A549 (cell line): ENCODE data around the gene C8B. TPM values are rescaled to one million over a fixed set of nuclear protein-coding genes. Genes with fewer than 3 reads are reported as not detected.

Source experiments
- ATAC-seq, 2 experiments: fragments of 200-7000 bp in 1 of 2; fragments of >200 bp in 1 of 2; cut with Nextera tagmentation in 1 of 2; cut with Tn5 transposase in 1 of 2; 3 replicates each; pipeline versions ENCODE4 v1.8.0 to v1.9.1; 2018 to 2020; ENCODE audit warnings: mild to moderate bottlenecking in 1 of 2, moderate library complexity in 1 of 2
- CTCF ChIA-PET: fragments of 300-600 bp; sonication (Branson Sonifier 250); formaldehyde crosslinking; extraction: SDS; loops from one replicate; lab custom pipeline; 2021; ENCODE audit warnings: antibody characterized with exemption, inconsistent platforms; lab: Yijun Ruan, JAX
- POLR2A ChIA-PET: fragments of 350-600 bp; formaldehyde crosslinking; extraction: SDS; loops from one replicate; lab custom pipeline; 2021; ENCODE audit warnings: antibody characterized with exemption, inconsistent platforms; lab: Yijun Ruan, JAX
- DNase-seq, 2 experiments: peaks; one replicate each; pipeline versions ENCODE4 v3.0.0 to v3.0.0-alpha.2; 2011 to 2016; ENCODE audit warnings: low read depth in 1 of 2, low spot score in 1 of 2
- FAIRE-seq: peaks from 2 replicates; lab custom pipeline; 2011; peaks lifted over from hg19 to GRCh38; lab: Jason Lieb, UNC
- H3K27ac ChIP-seq, 2 experiments: fragments of >200 bp; sonication (Bioruptor Twin); formaldehyde crosslinking; 3 replicates each; pipeline ENCODE4 v1.5.1; 2016 to 2017
- H3K4me1 ChIP-seq: fragments of >200 bp; sonication (Bioruptor Twin); formaldehyde crosslinking; 3 replicates; pipeline ENCODE4 v1.6.1; 2016
- H3K4me2 ChIP-seq: fragments of >200 bp; sonication (Bioruptor Twin); formaldehyde crosslinking; 3 replicates; pipeline ENCODE4 v1.6.1; 2016
- H3K4me3 ChIP-seq: fragments of >200 bp; sonication (Bioruptor Twin); formaldehyde crosslinking; 3 replicates; pipeline ENCODE4 v1.5.1; 2016
- H3K9me3 ChIP-seq: fragments of >200 bp; sonication (Bioruptor Twin); formaldehyde crosslinking; 3 replicates; pipeline ENCODE4 v1.6.1; 2016
- BHLHE40 ChIP-seq: IDR thresholded peaks from 2 replicates; pipeline ENCODE4 v1.6.1; 2012; ENCODE audit warnings: low read depth, low read length, inconsistent platforms
- CBX2 ChIP-seq: fragments of 200-600 bp; sonication (generic); IDR thresholded peaks from 2 replicates; pipeline ENCODE4 v1.6.1; 2016; ENCODE audit warnings: low read depth, mild to moderate bottlenecking, borderline replicate concordance
- CEBPB ChIP-seq, 2 experiments: fragments of >200 bp in 1 of 2; sonication (Bioruptor Twin) in 1 of 2; formaldehyde crosslinking in 1 of 2; IDR thresholded peaks; 2 replicates each; pipeline ENCODE4 v1.6.1; 2012 to 2016
- CHD2 ChIP-seq: fragments of 150-350 bp; IDR thresholded peaks from 2 replicates; pipeline ENCODE4 v1.6.1; 2014; ENCODE audit warnings: low read length; ENCODE audit not compliant: partially characterized antibody
- ELK1 ChIP-seq: fragments of 150-350 bp; IDR thresholded peaks from 2 replicates; pipeline ENCODE4 v1.6.1; 2014; ENCODE audit warnings: low read depth, mild to moderate bottlenecking, low read length
- HOXA7 ChIP-seq: fragments of 250-450 bp; sonication (Bioruptor Pico); IDR thresholded peaks from 2 replicates; pipeline ENCODE4 v1.5.0; 2020; ENCODE audit warnings: mild to moderate bottlenecking, moderate library complexity
- HOXB13 ChIP-seq: fragments of 250-450 bp; sonication (Bioruptor Pico); IDR thresholded peaks from 2 replicates; pipeline ENCODE4 v1.5.0; 2020; ENCODE audit warnings: low read depth, mild to moderate bottlenecking, moderate library complexity
- HOXB5 ChIP-seq: fragments of 250-450 bp; sonication (Bioruptor Pico); IDR thresholded peaks from 2 replicates; pipeline ENCODE4 v1.5.0; 2020; ENCODE audit warnings: mild to moderate bottlenecking, moderate library complexity
- JUN ChIP-seq, 2 experiments: fragments of >200 bp; sonication (Bioruptor Twin); formaldehyde crosslinking; IDR thresholded peaks; 2 replicates in 1 of 2; 3 replicates in 1 of 2; pipeline ENCODE4 v1.6.1; 2016 to 2017
- NFE2L2 ChIP-seq: fragments of 150-350 bp; conservative IDR thresholded peaks from 2 replicates; pipeline ENCODE4 v1.6.1; 2014; ENCODE audit warnings: low read length
- PHF8 ChIP-seq: fragments of 200-600 bp; sonication (generic); IDR thresholded peaks from 2 replicates; pipeline ENCODE4 v1.6.1; 2016; ENCODE audit warnings: low read depth, mild to moderate bottlenecking, antibody characterized with exemption, moderate library complexity, borderline replicate concordance
- POLR2AphosphoS2 ChIP-seq: conservative IDR thresholded peaks from 2 replicates; pipeline ENCODE4 v1.6.1; 2012; ENCODE audit warnings: low read length, improper control_type of control experiment, inconsistent platforms
- RARB ChIP-seq: fragments of 250-450 bp; sonication (Bioruptor Pico); IDR thresholded peaks from 2 replicates; pipeline ENCODE4 v1.8.0; 2021; ENCODE audit warnings: mild to moderate bottlenecking, moderate library complexity
- RCOR1 ChIP-seq: fragments of 150-350 bp; IDR thresholded peaks from 2 replicates; pipeline ENCODE4 v1.6.1; 2014; ENCODE audit warnings: antibody characterized with exemption, low read length, low read depth
- RFX5 ChIP-seq: fragments of 450-650 bp; IDR thresholded peaks from 2 replicates; pipeline ENCODE4 v1.7.1; 2014; ENCODE audit warnings: antibody characterized with exemption, mild to moderate bottlenecking, moderate library complexity
- SREBF2 ChIP-seq: fragments of 450-650 bp; IDR thresholded peaks from 2 replicates; pipeline ENCODE4 v1.6.1; 2014; ENCODE audit warnings: mild to moderate bottlenecking, moderate library complexity
- USF2 ChIP-seq: fragments of 450-650 bp; IDR thresholded peaks from 2 replicates; pipeline ENCODE4 v1.6.1; 2014; ENCODE audit warnings: antibody characterized with exemption
- ZFP36 ChIP-seq: fragments of 450-650 bp; IDR thresholded peaks from 2 replicates; pipeline ENCODE4 v1.6.1; 2014; ENCODE audit warnings: borderline replicate concordance; ENCODE audit not compliant: partially characterized antibody
- WGBS: methylation state at CpG from one replicate; pipeline ENCODE4 v1.1.6; 2017; ENCODE audit errors: missing lambda C conversion rate; 5-methylcytosine and 5-hydroxymethylcytosine counted together
- polyA plus RNA-seq, 4 experiments: library from polyadenylated mRNA; depleted of rRNA in 3 of 4; stranded (reverse); fragments of >200 nt; fragmentation: RNase III in 1 of 4; extraction: RNeasy Plus Mini Kit Qiagen cat#74134 plus additional on column Dnase treatment in 1 of 4; gene quantifications; 2 replicates in 3 of 4; 3 replicates in 1 of 4; pipeline ENCODE4 v1.2.3, GENCODE V29; 2011 to 2017
- TF ChIP-seq, protein P1 (sequence below): fragments of >200 bp; sonication (Bioruptor Twin); formaldehyde crosslinking; IDR thresholded peaks from 2 replicates; pipeline ENCODE4 v1.6.1; 2016
- TF ChIP-seq, protein P2 (sequence below): fragments of >200 bp; sonication (Bioruptor Twin); formaldehyde crosslinking; IDR thresholded peaks from 3 replicates; pipeline ENCODE4 v1.6.1; 2016

Gene C8B
- polyA plus RNA-seq, 2 of the 4 experiments (the other 2 are of a cell fraction) = not detected

GRCh38 chr1:56923201-56923600, 42.6 kb downstream of the C8B start:
- POLR2A ChIA-PET = no interaction called here
- H3K4me2 ChIP-seq = no peak overlapping the region
- no peaks in the 10 kb centered on the region for H3K9me3 ChIP-seq
- CTCF ChIA-PET = no interaction called here
- H3K27ac ChIP-seq = no peak overlapping the region
- DNase-seq = no peak
- TF ChIP-seq HOXA7 (CRISPR knock-in tag) (no peak), CEBPB (IDR thresholded peaks at IDR 0.05) (no peak), POLR2AphosphoS2 (no peak), BHLHE40 (no peak), CBX2 (no peak), SREBF2 (no peak), RFX5 (no peak), PHF8 (no peak), JUN (IDR thresholded peaks at IDR 0.05) (no peak), CHD2 (no peak)
- TF ChIP-seq, protein P1, sequence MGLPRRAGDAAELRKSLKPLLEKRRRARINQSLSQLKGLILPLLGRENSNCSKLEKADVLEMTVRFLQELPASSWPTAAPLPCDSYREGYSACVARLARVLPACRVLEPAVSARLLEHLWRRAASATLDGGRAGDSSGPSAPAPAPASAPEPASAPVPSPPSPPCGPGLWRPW = no peak
- TF ChIP-seq, all 56 proteins: peak for 0
- no peak for FAIRE-seq
- H3K4me1 ChIP-seq = no peaks in the 10 kb centered on the region
- WGBS = 20% methylated on average over 3 of the region's 3 CpGs
- H3K4me3 ChIP-seq = no peak overlapping the region
- ATAC-seq = no peak

DNA sequence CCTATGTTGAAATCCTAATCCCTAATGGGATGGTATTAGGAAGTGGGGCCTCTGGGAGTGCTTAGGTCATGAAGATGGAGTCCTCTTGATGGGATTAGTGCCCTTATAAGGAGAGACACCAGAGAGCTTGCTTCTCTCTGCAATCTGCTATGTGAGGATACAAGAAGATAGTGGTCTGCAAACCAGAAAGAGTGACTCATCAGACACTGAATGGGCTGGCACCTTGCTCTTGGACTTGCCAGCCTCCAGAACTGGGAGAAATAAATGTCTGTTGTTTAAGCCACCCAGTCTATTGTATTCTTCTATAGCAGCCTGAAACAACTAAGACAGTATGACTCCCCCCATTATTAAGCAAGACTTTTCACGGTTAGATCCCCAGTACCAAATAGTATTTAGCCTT, 43.3 kb downstream of the C8B start:
- Histone ChIP-seq H3K4me1 (no peaks in the 10 kb centered on the region), H3K4me2 (no peak overlapping the region), H3K27ac (no peak overlapping the region), H3K9me3 (no peaks in the 10 kb centered on the region), H3K4me3 (no peak overlapping the region)
- FAIRE-seq (no peak), DNase-seq (no peak), ATAC-seq (no peak)
- CTCF ChIA-PET = no interaction called here
- no peak for TF ChIP-seq PHF8
- TF ChIP-seq USF2 = no peak
- WGBS = 0% methylated on average over 1 of the region's 1 CpG
- POLR2A ChIA-PET = no interaction called here

DNA sequence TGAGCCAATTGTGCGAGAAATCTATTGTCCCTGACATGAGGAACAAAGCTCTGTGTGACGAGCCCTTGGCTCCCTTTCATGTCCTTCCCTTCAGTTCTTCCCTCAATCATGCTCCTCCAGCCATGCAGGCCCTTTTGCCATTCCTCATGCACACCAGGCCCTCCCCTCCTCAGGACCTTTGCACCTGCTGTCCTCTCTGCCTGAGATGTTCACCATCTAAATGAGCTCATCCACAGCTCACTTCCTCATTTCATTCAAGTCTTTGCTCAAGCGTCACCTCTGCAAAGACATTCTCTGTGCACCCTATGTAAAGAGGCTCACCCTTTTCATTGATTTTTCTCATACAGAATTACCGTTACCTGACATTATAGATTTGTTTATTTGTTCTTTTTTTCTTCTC, 43.7 kb downstream of the C8B start:
- Histone ChIP-seq H3K4me1 (no peaks in the 10 kb centered on the region), H3K4me2 (no peak overlapping the region), H3K27ac (no peak overlapping the region), H3K4me3 (no peak overlapping the region), H3K9me3 (no peaks in the 10 kb centered on the region)
- FAIRE-seq (no peak), ATAC-seq (no peak), DNase-seq (no peak)
- ChIA-PET POLR2A (no interaction called here), CTCF (no interaction called here)
- WGBS = 12% methylated on average over 4 of the region's 4 CpGs
- TF ChIP-seq ZFP36 = no peak
- TF ChIP-seq RARB (CRISPR knock-in tag) = no peak
- no peak for TF ChIP-seq HOXB13
- TF ChIP-seq, protein P2, sequence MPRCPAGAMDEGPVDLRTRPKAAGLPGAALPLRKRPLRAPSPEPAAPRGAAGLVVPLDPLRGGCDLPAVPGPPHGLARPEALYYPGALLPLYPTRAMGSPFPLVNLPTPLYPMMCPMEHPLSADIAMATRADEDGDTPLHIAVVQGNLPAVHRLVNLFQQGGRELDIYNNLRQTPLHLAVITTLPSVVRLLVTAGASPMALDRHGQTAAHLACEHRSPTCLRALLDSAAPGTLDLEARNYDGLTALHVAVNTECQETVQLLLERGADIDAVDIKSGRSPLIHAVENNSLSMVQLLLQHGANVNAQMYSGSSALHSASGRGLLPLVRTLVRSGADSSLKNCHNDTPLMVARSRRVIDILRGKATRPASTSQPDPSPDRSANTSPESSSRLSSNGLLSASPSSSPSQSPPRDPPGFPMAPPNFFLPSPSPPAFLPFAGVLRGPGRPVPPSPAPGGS = no peak
- TF ChIP-seq NFE2L2 = no peak
- TF ChIP-seq JUN (IDR thresholded peaks at IDR 0.05) = no peak
- TF ChIP-seq RCOR1 = no peak
- no peak for TF ChIP-seq ELK1
- TF ChIP-seq CEBPB (IDR thresholded peaks at IDR 0.05) = no peak
- TF ChIP-seq, protein P1 = no peak
- no peak for TF ChIP-seq PHF8
- no peak for TF ChIP-seq HOXB5 (CRISPR knock-in tag)
